Endodermal cell (in vitro differentiated cells): ENCODE measurements around the gene ZNF281. TPM values are rescaled to one million over a fixed set of nuclear protein-coding genes. Genes with fewer than 3 reads are reported as not detected.

Experiments
- DNase-seq: peaks from one replicate; pipeline ENCODE4 v3.0.0-alpha.2; 2017
- H3K27ac ChIP-seq: 2 replicates; pipeline ENCODE4 v1.5.1; 2013; ENCODE audit warnings: mild to moderate bottlenecking, low read depth, low read length, moderate library complexity
- H3K27me3 ChIP-seq: 2 replicates; pipeline ENCODE4 v1.6.1; 2013; ENCODE audit warnings: mild to moderate bottlenecking, low read length, moderate library complexity; ENCODE audit not compliant: insufficient read depth, control insufficient read depth, poor library complexity, severe bottlenecking
- H3K36me3 ChIP-seq: 2 replicates; pipeline ENCODE4 v1.7.0; 2013; ENCODE audit warnings: mild to moderate bottlenecking, low read length, moderate library complexity; ENCODE audit not compliant: control insufficient read depth, insufficient read depth
- H3K4me1 ChIP-seq: one replicate; pipeline ENCODE4 v1.7.0; 2013; ENCODE audit warnings: low read length; ENCODE audit not compliant: control insufficient read depth, insufficient read depth
- H3K4me3 ChIP-seq: 2 replicates; pipeline ENCODE4 v1.5.1; 2013; ENCODE audit warnings: mild to moderate bottlenecking, low read length, moderate library complexity
- H3K9ac ChIP-seq: 2 replicates; pipeline ENCODE4 v1.6.1; 2013; ENCODE audit warnings: mild to moderate bottlenecking, low read length, moderate library complexity; ENCODE audit not compliant: poor library complexity, severe bottlenecking; ENCODE audit errors: extremely low read depth
- H3K9me3 ChIP-seq: 2 replicates; pipeline ENCODE4 v1.6.1; 2013; ENCODE audit warnings: mild to moderate bottlenecking, low read length, moderate library complexity; ENCODE audit not compliant: control insufficient read depth
- H3K27ac Mint-ChIP-seq: 2 replicates; pipeline ENCODE4 v1.8.0; 2020; ENCODE audit warnings: mixed read lengths
- H3K27me3 Mint-ChIP-seq: 2 replicates; pipeline ENCODE4 v1.8.0; 2021; ENCODE audit warnings: mild to moderate bottlenecking, mixed read lengths; ENCODE audit not compliant: insufficient read depth
- H3K36me3 Mint-ChIP-seq: 2 replicates; pipeline ENCODE4 v1.8.0; 2020; ENCODE audit warnings: low read depth, mixed read lengths
- H3K4me1 Mint-ChIP-seq: 2 replicates; pipeline ENCODE4 v1.8.0; 2020; ENCODE audit warnings: mixed read lengths
- H3K4me3 Mint-ChIP-seq: 2 replicates; pipeline ENCODE4 v1.8.0; 2020; ENCODE audit warnings: mild to moderate bottlenecking, moderate library complexity, mixed read lengths
- H3K9me3 Mint-ChIP-seq: 2 replicates; pipeline ENCODE4 v1.8.0; 2020; ENCODE audit warnings: mild to moderate bottlenecking, mixed read lengths
- WGBS, 2 experiments: methylation state at CpG; one replicate each; pipeline versions ENCODE4 v1.1.5 to v1.1.7; 2013; ENCODE audit warnings: missing lambda C conversion rate in 2 of 2, mixed read lengths in 1 of 2; ENCODE audit not compliant: insufficient coverage in 1 of 2, insufficient read length in 1 of 2; 5-methylcytosine and 5-hydroxymethylcytosine counted together
- total RNA-seq, 2 donors: library from RNA; stranded (reverse); fragmentation: NEBNext Ultra II Directional in 1 of 2; extraction: Animal tissue kit (Norgen Biotek cat#: 25700) in 1 of 2; gene quantifications; 2 replicates in 1 of 2; 3 replicates in 1 of 2; pipeline ENCODE4 v1.2.1, GENCODE V29; 2021
- TF ChIP-seq, protein P1 (sequence below): fragments of 200-600 bp; sonication (generic); conservative IDR thresholded peaks from 2 replicates; pipeline ENCODE4 v1.5.0; 2021; ENCODE audit warnings: antibody characterized with exemption, mild to moderate bottlenecking

The ZNF281 gene
- total RNA-seq, 2 donors from 2014 or later: 51.7 to 61.1 TPM

DNA sequence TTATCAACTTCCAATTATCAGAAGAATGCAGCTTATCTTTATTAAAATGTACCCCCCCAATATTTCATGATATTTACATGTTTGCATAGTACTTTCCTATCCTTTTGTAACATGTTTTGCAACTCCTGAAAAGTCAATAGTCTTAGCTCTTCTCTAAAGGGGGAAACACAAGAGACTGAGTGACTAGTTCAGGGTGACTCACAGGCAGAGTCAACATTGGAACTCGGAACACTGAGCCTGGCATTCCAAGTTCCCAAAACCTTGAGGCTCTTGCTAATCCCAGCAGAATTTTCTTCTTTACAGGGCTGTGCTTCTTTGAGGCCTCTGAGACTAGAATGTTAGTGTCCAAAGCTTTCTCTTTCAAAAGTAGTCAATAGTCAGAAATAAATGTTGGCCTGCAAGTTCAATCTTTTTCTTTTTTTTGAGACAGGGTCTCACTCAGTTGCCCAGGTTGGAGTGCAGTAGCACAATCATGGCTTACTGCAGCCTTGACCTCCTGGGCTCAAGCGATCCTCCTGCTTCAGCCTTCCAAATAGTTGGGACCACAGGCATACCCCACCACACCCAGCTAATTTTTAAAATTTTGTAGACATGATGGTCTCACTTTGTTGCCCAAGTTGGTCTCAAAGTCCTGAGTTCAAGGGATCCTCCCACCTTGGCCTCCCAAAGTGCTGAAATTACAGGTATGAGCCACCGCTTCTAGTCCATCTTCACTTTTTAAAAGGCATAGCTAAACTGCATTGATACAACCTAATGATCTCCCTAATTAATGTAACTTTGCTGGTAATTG is 37.5 kb downstream of the ZNF281 start:
- H3K27me3 ChIP-seq: no peaks in the 10 kb centered on the region
- no peak overlapping the region for H3K27ac ChIP-seq
- peaks cover 17% of the 10 kb centered on the region for H3K4me1 ChIP-seq
- TF ChIP-seq, protein P1, sequence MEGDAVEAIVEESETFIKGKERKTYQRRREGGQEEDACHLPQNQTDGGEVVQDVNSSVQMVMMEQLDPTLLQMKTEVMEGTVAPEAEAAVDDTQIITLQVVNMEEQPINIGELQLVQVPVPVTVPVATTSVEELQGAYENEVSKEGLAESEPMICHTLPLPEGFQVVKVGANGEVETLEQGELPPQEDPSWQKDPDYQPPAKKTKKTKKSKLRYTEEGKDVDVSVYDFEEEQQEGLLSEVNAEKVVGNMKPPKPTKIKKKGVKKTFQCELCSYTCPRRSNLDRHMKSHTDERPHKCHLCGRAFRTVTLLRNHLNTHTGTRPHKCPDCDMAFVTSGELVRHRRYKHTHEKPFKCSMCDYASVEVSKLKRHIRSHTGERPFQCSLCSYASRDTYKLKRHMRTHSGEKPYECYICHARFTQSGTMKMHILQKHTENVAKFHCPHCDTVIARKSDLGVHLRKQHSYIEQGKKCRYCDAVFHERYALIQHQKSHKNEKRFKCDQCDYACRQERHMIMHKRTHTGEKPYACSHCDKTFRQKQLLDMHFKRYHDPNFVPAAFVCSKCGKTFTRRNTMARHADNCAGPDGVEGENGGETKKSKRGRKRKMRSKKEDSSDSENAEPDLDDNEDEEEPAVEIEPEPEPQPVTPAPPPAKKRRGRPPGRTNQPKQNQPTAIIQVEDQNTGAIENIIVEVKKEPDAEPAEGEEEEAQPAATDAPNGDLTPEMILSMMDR: no peak
- H3K9ac ChIP-seq: peak overlapping the region; percentile 28
- H3K9me3 ChIP-seq: no peaks in the 10 kb centered on the region
- 68 to 100% methylated on average over 1 to 3 of the region's 3 CpGs for WGBS, 2 experiments
- H3K36me3 ChIP-seq: no peaks in the 10 kb centered on the region
- H3K36me3 Mint-ChIP-seq: peaks cover 13% of the 10 kb centered on the region
- peaks cover 74% of the 10 kb centered on the region for H3K4me1 Mint-ChIP-seq
- H3K4me3 ChIP-seq: no peak overlapping the region
- H3K27me3 Mint-ChIP-seq: no peaks in the 10 kb centered on the region
- peak overlapping the region; percentile 82 for H3K27ac Mint-ChIP-seq
- H3K4me3 Mint-ChIP-seq: peak overlapping the region; percentile 55
- no peaks in the 10 kb centered on the region for H3K9me3 Mint-ChIP-seq
- peak; percentile 69 for DNase-seq

DNA sequence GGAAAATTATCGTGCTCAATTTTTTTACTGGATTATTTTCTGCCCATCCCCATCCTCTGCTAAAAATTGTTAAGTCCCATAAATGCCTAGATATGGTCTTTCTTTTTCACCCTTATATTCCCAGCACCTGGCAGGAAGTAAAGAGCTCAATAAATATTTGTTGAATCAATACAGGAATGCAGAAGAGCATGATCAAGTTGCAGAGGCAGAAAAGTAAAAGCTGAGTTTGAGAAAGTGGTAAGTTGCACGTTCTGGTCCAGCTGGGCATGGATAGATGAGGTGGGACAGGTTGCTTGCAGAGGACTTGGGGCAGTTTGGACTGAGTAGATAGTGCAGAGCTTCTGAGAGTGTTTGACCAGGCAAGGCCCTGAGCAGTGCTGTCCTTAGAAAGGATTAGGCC is 40.1 kb downstream of the ZNF281 start:
- DNase-seq: peak; percentile 42
- no peak overlapping the region for H3K27ac ChIP-seq
- no peaks in the 10 kb centered on the region for H3K27me3 ChIP-seq
- H3K36me3 Mint-ChIP-seq: peaks cover 18% of the 10 kb centered on the region
- WGBS, 2 experiments: 80% methylated on average over 2 of the region's 2 CpGs; no CpG with 5 or more reads in 1 of the 2 experiments
- H3K9me3 Mint-ChIP-seq: no peaks in the 10 kb centered on the region
- no peak overlapping the region for H3K27ac Mint-ChIP-seq
- H3K4me3 ChIP-seq: no peak overlapping the region
- H3K4me1 ChIP-seq: peaks cover 25% of the 10 kb centered on the region
- no peaks in the 10 kb centered on the region for H3K9me3 ChIP-seq
- H3K4me1 Mint-ChIP-seq: peaks cover 72% of the 10 kb centered on the region
- H3K36me3 ChIP-seq: no peaks in the 10 kb centered on the region
- H3K27me3 Mint-ChIP-seq: no peaks in the 10 kb centered on the region
- peak overlapping the region; percentile 38 for H3K9ac ChIP-seq
- H3K4me3 Mint-ChIP-seq: no peak overlapping the region
- TF ChIP-seq, protein P1: no peak

DNA sequence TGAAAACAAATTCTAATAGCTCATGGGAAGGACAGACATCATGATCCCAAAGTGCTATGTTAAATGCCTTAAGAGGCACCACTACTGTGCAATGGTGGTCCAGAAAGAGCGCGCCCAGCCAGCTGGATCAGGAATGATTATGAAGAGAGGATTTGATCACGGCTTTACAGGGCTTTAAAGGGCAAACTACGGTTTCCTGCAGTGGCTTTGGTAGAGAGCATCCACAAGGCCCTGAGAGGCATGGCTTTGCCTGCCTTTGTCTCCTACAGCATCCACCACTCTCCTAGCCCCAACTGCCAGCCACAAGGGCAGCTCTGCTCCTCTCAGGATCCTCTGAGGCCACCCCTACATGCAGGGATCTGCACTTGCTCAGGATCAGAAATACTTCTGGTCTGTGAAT is 40.7 kb downstream of the ZNF281 start:
- Histone ChIP-seq H3K4me1 (peaks cover 27% of the 10 kb centered on the region), H3K27ac (no peak overlapping the region), H3K27me3 (no peaks in the 10 kb centered on the region), H3K9me3 (no peaks in the 10 kb centered on the region), H3K36me3 (no peaks in the 10 kb centered on the region), H3K9ac (peak overlapping the region; percentile 38), H3K4me3 (no peak overlapping the region)
- 89 to 100% methylated on average over 2 to 4 of the region's 4 CpGs for WGBS, 2 experiments
- Mint-ChIP-seq H3K9me3 (no peaks in the 10 kb centered on the region), H3K4me3 (no peak overlapping the region), H3K36me3 (peaks cover 18% of the 10 kb centered on the region), H3K4me1 (peaks cover 72% of the 10 kb centered on the region), H3K27me3 (no peaks in the 10 kb centered on the region), H3K27ac (peak overlapping the region; percentile 91)
- DNase-seq: peak; percentile 50
- TF ChIP-seq, protein P1: no peak
